ENCODE results near the gene MGP.

The MGP gene

DNA sequence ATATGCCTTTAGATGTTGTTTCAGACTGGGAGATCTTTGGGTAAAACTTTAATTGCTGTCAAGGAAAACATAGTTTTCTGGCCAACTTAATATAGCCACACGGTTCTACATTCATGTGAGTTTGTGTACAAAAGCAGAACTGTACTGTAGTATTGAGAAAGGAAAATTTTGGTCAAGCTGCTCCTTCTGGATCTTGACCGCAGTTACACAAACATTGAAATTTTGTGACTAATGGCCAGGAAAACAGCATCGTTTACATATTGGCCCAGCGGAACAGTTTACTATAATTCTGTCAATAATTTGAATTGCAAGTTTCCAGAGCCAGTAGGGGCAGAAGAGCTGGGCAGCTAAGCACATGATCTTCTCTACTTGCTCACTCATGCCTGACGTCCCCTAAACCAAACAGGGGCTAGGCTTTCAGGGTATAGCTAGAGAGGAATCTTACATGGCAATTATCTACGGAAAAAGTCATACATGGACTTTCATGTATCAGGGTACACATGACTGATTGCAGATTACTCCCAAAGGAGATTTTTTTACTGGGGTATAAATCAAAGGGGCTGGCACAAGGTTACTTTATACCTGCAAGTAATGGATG, 31.0 kb downstream of the MGP start:
- DNase-seq: no peak

DNA sequence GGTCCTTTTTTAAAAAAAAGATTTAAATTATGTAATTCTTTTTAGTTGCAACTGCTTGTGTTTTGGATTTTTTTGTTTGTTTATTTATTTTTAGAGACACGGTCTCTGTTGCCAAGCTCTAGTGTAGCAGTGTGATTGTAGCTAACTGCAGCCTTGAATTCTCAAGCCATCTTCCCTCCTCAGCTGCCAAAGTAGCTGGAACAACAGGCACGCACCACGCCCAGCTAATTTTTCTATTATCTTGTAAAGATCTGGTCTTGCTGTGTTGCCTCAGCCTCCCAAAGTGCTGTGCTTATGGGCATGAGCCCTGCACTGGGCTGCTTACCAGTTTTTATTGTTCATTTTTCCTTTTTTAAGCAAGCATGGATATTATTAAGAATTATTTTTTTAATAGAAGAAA, 31.7 kb downstream of the MGP start:
- no peak for DNase-seq

DNA sequence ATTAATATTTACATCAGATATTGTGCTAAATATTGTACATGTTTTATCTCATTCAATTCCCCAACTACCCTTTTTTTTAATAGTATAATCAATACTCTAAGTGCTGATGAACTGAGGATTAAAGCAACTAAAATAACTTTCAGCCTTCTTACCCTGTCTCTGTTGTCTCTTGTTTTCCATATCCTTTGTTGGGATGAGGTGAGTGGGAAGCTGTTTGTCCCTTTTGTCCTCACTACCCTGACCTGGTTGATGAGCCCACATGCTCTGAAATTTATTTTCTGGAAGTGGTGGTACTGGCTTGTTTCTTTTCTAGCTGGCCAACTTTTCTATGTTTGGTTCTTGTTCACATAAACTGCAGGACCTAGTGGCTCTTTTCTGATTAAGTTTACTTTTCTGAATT, 32.8 kb downstream of the MGP start:
- DNase-seq: no peak

DNA sequence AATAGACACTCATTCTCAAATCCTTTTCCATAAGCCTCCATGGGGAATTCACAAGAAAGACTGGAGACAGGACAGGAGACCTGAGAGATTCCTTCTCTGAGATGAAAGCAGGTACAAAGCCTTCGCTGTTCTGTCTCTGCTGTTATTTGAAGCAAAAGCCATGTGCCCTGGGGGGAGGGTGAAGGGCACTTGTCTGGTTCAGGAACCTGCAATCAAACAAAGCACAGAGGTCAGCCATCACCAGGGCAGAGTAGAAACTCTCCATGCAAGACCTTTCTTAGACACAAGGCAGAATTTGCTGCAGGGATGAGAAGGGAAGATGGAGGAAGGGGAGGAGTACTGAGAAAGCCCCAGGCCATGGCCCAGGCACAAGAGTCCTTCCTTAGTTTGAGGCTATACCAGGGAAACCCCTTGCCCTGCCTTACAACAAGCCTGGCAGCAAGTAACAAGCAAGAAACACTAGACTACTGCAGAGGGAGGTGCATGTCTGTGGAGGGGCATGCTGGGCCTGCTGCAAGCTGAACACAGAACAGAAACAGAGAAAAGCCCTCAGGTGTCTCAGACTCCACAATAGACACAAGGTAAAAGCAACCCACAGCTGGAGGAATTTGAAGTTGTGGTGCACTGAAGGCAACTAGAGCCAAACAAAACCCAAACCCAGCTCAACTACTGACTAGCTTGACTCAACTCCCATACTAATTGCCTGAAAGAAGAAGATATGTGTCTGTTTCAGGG, 34.6 kb downstream of the MGP start:
- DNase-seq: no peak

DNA sequence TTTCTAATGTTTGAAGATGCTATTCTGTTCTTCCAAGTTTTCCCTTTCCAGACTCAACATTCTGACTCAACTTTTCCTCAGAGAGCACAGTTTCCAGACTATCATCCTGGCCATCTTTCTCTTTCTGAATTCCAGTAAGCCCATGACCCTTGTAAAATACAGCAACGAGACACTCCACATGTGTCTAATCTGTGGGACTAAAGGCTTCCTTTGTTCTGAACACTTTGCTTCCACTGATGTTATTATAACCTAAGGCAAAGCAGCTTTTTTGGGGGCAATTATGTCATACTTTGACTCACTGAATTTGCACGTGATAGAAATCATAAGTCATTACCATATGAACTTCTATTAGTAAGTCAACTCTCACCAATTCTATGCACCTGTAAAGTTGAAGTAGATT, 36.0 kb downstream of the MGP start:
- DNase-seq: no peak

DNA sequence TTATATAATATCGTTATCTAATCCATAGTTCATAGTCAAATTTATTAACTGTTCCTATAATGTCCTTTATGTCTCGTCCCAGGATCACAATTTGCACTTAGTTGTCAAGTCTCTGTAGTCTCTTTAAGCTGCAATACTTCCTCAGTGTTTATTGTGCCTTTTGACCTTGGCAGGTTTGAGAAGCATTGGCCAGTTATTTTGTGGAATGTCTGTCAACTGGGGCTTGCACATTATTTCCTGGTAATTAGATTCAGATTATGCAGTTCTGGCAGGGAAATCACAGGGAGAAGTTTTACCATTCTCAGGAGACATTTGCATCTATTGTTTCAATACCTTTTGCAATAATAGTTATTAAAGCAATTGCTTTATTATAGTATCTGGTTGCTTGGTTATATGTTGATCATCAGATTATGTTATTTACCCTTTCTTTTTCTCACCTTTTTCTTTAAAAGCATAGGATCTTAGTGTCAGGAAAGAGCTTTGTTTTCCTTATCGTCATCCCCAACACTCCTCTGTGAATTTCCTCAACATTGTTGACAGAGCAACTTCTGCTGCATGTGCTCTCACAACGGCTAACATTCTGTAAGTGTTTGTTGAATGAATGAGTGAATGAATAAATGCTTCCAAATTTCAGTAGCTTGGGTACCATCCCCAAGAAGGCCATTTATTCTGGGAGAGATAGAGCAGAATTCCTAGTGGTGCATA, 38.6 kb downstream of the MGP start:
- DNase-seq: no peak

DNA sequence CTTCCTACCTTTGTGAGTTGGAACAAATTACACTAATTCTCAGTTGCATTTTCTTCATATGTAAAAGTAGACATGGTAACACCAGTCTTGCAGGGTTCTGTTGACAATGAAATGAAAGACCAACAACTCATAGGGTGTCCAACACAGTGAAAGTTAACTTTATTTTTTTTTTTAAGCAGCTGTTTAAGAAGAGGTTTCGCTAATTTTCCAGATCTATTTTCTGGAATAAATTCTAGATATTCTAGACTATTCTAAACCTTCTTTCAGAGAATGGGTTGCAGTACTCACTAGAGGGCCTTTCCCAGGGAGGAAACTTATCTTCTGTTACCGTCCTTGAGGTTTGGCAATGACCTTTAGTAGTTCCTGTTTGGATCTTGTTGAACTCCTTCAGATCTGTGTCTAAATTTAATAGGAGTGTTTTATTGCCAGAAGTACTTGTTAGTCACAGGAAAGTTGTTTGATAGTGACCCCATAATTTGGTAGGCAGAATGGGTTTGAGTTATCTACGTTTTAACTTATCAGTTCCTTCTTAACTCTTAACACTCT, 39.5 kb downstream of the MGP start:
- no peak for DNase-seq

DNA sequence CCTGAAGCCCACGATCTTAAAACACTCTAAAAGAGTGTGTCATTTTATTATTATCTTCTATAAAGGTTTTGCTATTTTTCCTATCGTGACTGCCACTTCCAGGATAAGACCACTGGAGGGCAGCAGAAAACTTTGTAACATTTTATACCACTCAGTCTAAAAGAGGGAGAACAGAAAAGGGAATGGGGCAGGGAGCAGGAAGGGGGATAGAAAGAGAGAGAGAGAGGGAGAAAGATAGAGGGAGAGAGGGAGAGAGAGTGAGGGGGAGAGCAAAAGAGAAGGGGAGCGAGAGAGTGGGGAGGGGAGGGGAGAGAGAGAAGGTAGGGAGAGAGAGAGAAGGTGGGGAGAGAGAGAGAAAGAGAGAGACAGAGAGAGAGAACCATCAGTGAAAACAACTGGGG, 40.3 kb downstream of the MGP start:
- DNase-seq: no peak

DNA sequence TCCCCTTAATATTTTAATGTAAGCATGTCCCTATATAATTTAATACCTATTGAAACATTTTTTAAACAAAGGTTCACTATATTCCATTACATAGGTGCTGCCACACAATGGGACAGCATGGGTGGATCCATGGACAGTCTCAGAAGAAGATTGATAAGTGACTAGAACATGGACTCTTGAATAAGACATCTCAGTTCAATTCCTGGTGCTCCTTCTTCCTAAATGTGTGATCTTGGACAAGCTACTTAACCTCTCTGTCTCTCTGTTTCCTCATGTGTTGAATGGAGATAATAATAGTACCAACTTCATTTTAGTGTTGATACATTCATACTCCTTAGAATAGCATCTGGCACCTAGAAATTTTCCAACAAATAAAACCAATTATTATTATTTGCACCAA, 41.3 kb downstream of the MGP start:
- no peak for DNase-seq

DNA sequence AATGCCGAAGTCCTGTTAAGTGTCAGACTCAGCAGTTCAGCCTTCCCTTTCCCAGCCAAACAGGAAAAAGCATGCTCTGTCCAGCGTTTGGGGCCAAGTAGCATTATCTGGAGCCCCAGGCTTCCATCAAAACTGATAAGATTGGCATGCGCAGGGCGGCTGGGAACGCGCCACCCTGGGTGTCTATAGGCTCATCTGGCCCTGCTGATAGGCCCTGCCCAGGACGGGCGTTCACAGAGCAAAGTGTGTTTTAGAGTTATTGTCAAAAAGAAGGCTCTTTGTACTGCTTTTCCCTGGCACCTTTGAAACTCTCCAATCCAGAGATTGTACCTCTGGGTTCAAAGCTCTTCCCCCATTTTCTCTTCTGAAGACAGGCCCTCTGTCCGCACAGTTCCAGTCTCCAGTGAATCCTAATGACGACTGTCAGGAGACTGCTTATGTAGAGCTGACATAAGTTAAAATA, 42.2 kb downstream of the MGP start, which contains the start of gene ART4:
ART4 (minus strand) TSS at position 102 of the 463 bp plus-strand sequence. CDS start 413 bp downstream, outside the sequence.
- no peak for DNase-seq

DNA sequence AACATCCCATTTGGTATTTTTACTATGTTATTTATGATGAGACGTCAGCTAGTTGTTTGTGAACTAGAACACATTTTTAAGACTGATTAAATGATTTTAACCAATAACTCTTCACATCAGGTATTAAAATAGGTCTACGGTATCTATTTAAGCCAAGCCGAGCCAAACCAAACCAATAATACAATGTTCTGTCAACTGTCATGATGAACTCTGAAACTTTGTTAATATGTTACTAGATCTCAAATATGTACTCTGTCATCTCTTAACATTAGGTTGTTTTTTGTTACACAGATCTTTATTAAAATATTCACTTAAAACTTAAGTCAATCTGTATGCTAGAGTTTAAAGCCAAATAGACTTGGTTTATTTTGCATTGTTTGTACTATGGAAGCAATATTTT, 43.3 kb downstream of the MGP start:
- DNase-seq: no peak

DNA sequence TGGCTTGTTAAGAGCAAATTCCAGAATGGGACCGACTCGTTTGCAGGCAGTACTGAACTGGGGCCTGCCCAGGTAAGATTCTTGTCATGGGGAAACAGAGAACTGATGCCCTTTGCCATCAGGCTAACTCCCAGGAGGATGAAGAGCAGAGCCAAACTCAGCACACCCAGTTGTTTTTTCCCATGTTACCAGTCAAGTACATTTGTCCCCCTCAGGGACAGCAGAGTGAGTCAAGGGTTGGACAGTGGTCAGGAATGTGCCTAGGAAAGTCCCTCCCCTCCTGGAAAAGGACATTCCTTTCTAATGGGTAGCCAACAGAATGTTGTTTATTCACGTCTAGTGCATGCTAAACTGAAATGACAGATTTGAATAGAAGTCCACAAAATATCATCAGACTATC, 43.9 kb downstream of the MGP start:
- no peak for DNase-seq

DNA sequence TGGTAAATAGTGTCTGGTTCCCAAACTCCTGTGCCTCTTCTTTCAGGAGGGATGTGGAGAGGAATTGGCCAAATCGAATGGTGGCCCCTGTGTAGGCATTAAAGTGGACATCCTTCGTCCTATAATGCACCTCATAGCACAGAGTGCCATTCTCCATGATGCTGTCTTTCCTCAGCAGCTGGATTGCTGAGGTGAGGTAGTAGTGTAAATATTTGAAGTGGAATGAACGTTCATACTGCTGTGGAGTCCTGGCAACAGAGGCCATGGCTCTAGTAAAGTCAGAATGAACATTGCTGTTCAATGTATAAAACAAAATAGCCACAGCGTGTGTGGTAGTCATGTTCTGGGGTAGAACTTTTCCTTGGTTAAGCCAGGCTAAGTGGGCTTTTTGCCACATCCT, 45.0 kb downstream of the MGP start:
- DNase-seq: no peak

DNA sequence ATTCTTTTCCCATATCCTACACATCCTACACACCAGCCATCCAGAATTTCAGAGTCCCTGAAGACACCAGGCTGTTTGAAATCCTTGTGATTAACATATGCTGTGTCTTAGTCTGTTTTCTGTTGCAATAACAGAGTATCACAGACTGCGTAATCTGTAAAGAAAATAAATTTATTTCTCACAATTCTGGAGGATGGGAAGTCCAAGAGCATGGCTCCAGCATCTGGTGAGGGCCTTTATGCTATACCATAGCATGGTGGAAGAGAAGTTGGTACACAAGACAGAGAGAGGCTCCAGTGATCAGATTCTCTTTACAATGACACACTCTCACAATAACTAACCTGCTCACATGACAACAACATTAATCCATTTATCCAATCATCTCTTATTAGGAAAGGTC, 46.4 kb downstream of the MGP start:
- no peak for DNase-seq

DNA sequence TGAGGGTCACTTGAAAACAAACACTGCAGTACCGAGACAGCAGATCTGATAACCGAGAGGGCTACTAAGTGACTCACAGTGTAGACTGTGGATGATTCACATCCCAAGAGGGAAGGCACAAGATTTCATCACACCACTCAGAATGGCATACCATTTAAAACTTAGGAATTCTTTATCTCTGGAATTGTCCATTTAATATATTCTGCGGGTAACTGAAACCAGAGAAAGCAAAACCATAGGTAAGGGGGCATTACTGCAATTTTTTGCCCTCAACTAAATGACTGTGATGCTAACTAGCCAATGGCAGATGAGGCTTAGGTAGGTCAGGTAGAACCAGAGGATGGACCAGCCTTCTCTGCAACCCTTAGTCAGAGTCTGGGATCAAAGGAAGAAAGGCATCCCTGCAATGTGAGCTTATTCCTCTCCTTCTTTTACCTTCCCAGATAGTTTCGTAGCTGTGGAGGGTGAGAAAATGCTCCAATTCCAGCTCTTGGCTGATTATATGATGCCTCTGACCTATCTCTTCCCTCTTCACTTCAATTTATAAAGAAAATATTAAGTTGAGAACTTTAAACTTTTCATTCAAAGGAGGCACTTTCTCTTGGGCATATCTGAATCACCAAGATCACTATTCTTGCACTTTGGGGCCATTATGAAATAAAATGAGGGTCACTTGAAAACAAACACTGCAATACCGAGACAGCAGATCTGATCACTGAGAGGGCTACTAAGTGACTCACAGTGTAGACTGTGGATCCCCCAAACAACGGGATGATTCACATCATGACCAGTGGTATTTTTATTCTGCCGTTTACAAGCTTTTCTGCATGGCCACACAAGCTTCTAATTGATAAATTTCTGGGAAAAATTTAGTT, 49.1 kb downstream of the MGP start:
- no peak for DNase-seq

DNA sequence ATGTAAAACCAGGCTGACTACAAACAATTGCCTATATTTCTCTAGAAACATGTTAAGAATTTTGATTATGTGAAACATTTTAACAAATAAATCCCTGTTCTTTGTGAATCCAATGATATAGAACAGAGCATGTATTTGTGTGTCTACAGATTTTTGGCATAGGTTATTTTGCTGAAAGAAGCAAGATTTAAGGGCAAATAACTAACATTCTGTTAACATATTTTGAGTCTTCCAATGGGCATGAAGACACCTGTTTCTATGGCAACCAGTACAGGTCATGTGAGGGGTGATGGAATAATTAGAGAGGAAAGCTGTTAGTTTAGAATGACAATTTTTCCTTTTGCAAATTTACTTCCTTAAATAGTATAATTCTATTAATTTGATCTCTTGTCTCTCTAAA, 51.1 kb downstream of the MGP start:
- no peak for DNase-seq

DNA sequence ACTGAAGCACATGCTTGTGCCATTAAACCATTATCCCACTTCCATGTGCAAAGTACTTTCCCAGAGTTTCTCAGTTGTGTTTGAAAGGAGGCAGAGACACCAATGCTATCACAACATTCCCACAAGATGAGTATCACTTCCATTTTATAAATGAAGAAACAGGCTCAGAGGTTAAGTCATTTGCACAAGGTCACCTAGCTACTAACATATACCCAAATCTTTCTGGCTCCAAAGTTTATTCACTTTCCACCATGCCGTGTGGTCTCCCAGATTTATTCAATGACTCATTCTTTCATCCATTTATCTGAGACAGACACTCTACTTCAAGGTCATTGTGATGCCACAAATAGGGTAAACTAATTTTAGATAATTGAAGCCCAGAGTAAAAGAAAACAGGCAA, 51.7 kb downstream of the MGP start:
- no peak for DNase-seq

DNA sequence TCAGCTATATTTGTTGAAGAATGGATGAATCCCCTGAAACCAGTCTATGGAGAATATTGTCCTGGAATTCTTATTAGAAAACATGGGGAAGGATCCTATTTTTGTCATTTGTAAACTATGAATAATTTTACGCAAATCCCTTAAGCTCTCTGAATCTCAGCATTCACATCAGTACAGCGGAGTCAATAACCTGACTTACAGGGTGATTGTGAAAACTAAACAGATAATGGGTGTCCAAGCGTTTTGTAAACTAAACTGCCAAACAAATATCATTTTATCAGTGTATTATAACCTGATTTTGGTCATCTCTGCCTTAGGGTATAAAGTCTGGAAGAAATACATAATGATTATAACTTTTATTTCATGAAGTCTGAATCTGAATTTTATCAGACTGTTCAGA, 52.3 kb downstream of the MGP start:
- DNase-seq: no peak

Measured in stimulated activated CD4-positive, alpha-beta T cell treated with anti-CD3 and anti-CD28 coated beads, Interleukin-1b, Interleukin-23, amount 100 ng/mL, for 48 hours (primary cell).